Pulmonary artery endothelial cell (primary cell): Measurements from ENCODE around the gene RASSF9. TPM values are rescaled to one million over a fixed set of nuclear protein-coding genes. Genes with fewer than 3 reads are reported as not detected.

ENCODE experiments used
- total RNA-seq: library from RNA; depleted of rRNA; stranded (reverse); fragments of >200 nt; gene quantifications from 2 replicates; pipeline ENCODE4 v1.2.3, GENCODE V29; 2014

RASSF9 gene
- total RNA-seq, 1 donor from 2014 or later = 0.92 TPM

Other genes with a start within 250 kb of the RASSF9 start
- gene NTS, start 37.9 kb upstream of the RASSF9 start, total RNA-seq = not detected in 2 replicates